H9 (cell line): ENCODE results near the gene PNKD. TPM values are rescaled to one million over a fixed set of nuclear protein-coding genes. Genes with fewer than 3 reads are reported as not detected.

Source experiments
- DNase-seq: peaks from one replicate; pipeline ENCODE4 v3.0.0-alpha.2; 2017
- H2AFZ ChIP-seq: one replicate; pipeline ENCODE4 v1.6.1; 2013; ENCODE audit warnings: mild to moderate bottlenecking, low read length, control low read depth, moderate library complexity
- H2AK5ac ChIP-seq: 2 replicates; pipeline ENCODE4 v1.6.1; 2013; ENCODE audit warnings: low read length, control low read depth, mixed read lengths; ENCODE audit not compliant: insufficient read length
- H2BK120ac ChIP-seq: one replicate; pipeline ENCODE4 v1.6.1; 2013; ENCODE audit warnings: low read depth, mild to moderate bottlenecking, low read length, control low read depth, inconsistent platforms; ENCODE audit not compliant: poor library complexity, severe bottlenecking
- H2BK12ac ChIP-seq: 2 replicates; pipeline ENCODE4 v1.6.1; 2013; ENCODE audit warnings: low read length, control low read depth, mixed read lengths, low read depth; ENCODE audit not compliant: insufficient read length
- H2BK15ac ChIP-seq: 2 replicates; pipeline ENCODE4 v1.6.1; 2013; ENCODE audit warnings: low read depth, low read length, control low read depth
- H2BK20ac ChIP-seq: one replicate; pipeline ENCODE4 v1.6.1; 2013; ENCODE audit warnings: low read depth, mild to moderate bottlenecking, low read length, control low read depth, inconsistent platforms; ENCODE audit not compliant: poor library complexity, severe bottlenecking
- H2BK5ac ChIP-seq: 2 replicates; pipeline ENCODE4 v1.6.1; 2013; ENCODE audit warnings: low read length, control low read depth, mixed read lengths; ENCODE audit not compliant: insufficient read length
- H3K14ac ChIP-seq: 2 replicates; pipeline ENCODE4 v1.6.1; 2013; ENCODE audit warnings: low read length, control low read depth; ENCODE audit not compliant: insufficient read depth
- H3K18ac ChIP-seq: 2 replicates; pipeline ENCODE4 v1.6.1; 2013; ENCODE audit warnings: low read depth, mild to moderate bottlenecking, mixed read lengths, low read length, control low read depth; ENCODE audit not compliant: insufficient read length
- H3K23ac ChIP-seq: 2 replicates; pipeline ENCODE4 v1.6.1; 2013; ENCODE audit warnings: low read length, control low read depth, mixed read lengths, low read depth; ENCODE audit not compliant: insufficient read length
- H3K23me2 ChIP-seq: 2 replicates; pipeline ENCODE4 v1.6.1; 2013; ENCODE audit warnings: low read depth, mild to moderate bottlenecking, mixed read lengths, low read length, control low read depth; ENCODE audit not compliant: insufficient read length, poor library complexity, severe bottlenecking
- H3K27ac ChIP-seq: 2 replicates; pipeline ENCODE4 v1.5.1; 2013; ENCODE audit warnings: low read length, control low read depth, mixed read lengths, low read depth; ENCODE audit not compliant: insufficient read length
- H3K27me3 ChIP-seq: 2 replicates; pipeline ENCODE4 v1.6.1; 2013; ENCODE audit warnings: low read length, control low read depth, inconsistent platforms; ENCODE audit not compliant: insufficient read depth
- H3K4ac ChIP-seq: 2 replicates; pipeline ENCODE4 v1.6.1; 2013; ENCODE audit warnings: low read depth, mild to moderate bottlenecking, control low read depth, inconsistent platforms, low read length, moderate library complexity
- H3K4me1 ChIP-seq: 2 replicates; pipeline ENCODE4 v1.6.1; 2013; ENCODE audit warnings: low read length, control low read depth, inconsistent platforms; ENCODE audit not compliant: insufficient read depth
- H3K4me2 ChIP-seq: 2 replicates; pipeline ENCODE4 v1.6.1; 2013; ENCODE audit warnings: low read length, control low read depth, mixed read lengths; ENCODE audit not compliant: insufficient read length, insufficient read depth
- H3K56ac ChIP-seq: 2 replicates; pipeline ENCODE4 v1.6.1; 2013; ENCODE audit warnings: low read depth, mild to moderate bottlenecking, mixed read lengths, low read length, control low read depth; ENCODE audit not compliant: insufficient read length
- H3K79me1 ChIP-seq: 2 replicates; pipeline ENCODE4 v1.6.1; 2013; ENCODE audit warnings: low read depth, mild to moderate bottlenecking, moderate library complexity, low read length, control low read depth, inconsistent platforms; ENCODE audit not compliant: insufficient read depth, poor library complexity, severe bottlenecking
- H3K79me2 ChIP-seq: 2 replicates; pipeline ENCODE4 v1.6.1; 2013; ENCODE audit warnings: low read length, control low read depth, inconsistent platforms; ENCODE audit not compliant: insufficient read depth
- H3K9ac ChIP-seq: 2 replicates; pipeline ENCODE4 v1.6.1; 2013; ENCODE audit warnings: low read length, control low read depth, mixed read lengths; ENCODE audit not compliant: insufficient read length; ENCODE audit errors: extremely low read depth
- H3K9me3 ChIP-seq: one replicate; pipeline ENCODE4 v1.6.1; 2013; ENCODE audit warnings: low read depth, low read length, inconsistent platforms; ENCODE audit not compliant: control insufficient read depth
- H3T11ph ChIP-seq: one replicate; pipeline ENCODE4 v1.6.1; 2013; ENCODE audit warnings: mild to moderate bottlenecking, low read length, control low read depth, inconsistent platforms
- H4K20me1 ChIP-seq: one replicate; pipeline ENCODE4 v1.6.1; 2013; ENCODE audit not compliant: control insufficient read depth, insufficient read length, insufficient read depth
- H4K5ac ChIP-seq: 2 replicates; pipeline ENCODE4 v1.6.1; 2013; ENCODE audit warnings: low read depth, mild to moderate bottlenecking, mixed read lengths, low read length, control low read depth; ENCODE audit not compliant: insufficient read length
- H4K8ac ChIP-seq: replicated peaks from 2 replicates; pipeline ENCODE4 v1.6.1; 2013; ENCODE audit warnings: low read length, control low read depth, mixed read lengths, low read depth; ENCODE audit not compliant: insufficient read length
- H4K91ac ChIP-seq: 2 replicates; pipeline ENCODE4 v1.6.1; 2013; ENCODE audit warnings: low read depth, mild to moderate bottlenecking, moderate library complexity, mixed read lengths, low read length, control low read depth; ENCODE audit not compliant: insufficient read length
- H3K27ac Mint-ChIP-seq, 3 experiments: 2 replicates in 2 of 3; 3 replicates in 1 of 3; pipeline ENCODE4 v1.8.0; 2020 to 2021; ENCODE audit warnings: mixed read lengths in 3 of 3, mild to moderate bottlenecking in 1 of 3, moderate library complexity in 1 of 3
- H3K27me3 Mint-ChIP-seq: 2 replicates; pipeline ENCODE4 v1.8.0; 2021; ENCODE audit warnings: low read depth, mild to moderate bottlenecking, moderate library complexity, mixed read lengths
- H3K36me3 Mint-ChIP-seq, 3 experiments: 2 replicates in 2 of 3; 3 replicates in 1 of 3; pipeline ENCODE4 v1.8.0; 2020 to 2021; ENCODE audit warnings: low read depth in 3 of 3, mixed read lengths in 3 of 3; ENCODE audit not compliant: insufficient read depth in 1 of 3
- H3K4me1 Mint-ChIP-seq, 2 experiments: 2 replicates each; pipeline ENCODE4 v1.8.0; 2020; ENCODE audit warnings: mixed read lengths in 2 of 2
- H3K4me3 Mint-ChIP-seq, 2 experiments: 2 replicates in 1 of 2; 3 replicates in 1 of 2; pipeline ENCODE4 v1.8.0; 2020 to 2021; ENCODE audit warnings: mild to moderate bottlenecking in 2 of 2, mixed read lengths in 2 of 2, moderate library complexity in 1 of 2
- H3K9me3 Mint-ChIP-seq, 2 experiments: 2 replicates in 1 of 2; 3 replicates in 1 of 2; pipeline ENCODE4 v1.8.0; 2020; ENCODE audit warnings: mild to moderate bottlenecking in 2 of 2, mixed read lengths in 2 of 2, moderate library complexity in 1 of 2
- CTCF ChIP-seq: fragments of 200-600 bp; sonication (generic); conservative IDR thresholded peaks from 3 replicates; pipeline ENCODE4 v1.8.0; 2021; ENCODE audit warnings: antibody characterized with exemption, mild to moderate bottlenecking
- WGBS: extraction: QIAGEN DNeasy Blood & Tissue Kit; methylation state at CpG from one replicate; pipeline ENCODE4 v1.1.7; 2013; ENCODE audit warnings: missing lambda C conversion rate, low lambda C conversion rate, mixed read lengths; ENCODE audit not compliant: insufficient read length; ENCODE audit errors: extremely low coverage; 5-methylcytosine and 5-hydroxymethylcytosine counted together
- total RNA-seq: library from RNA; stranded (reverse); gene quantifications from 2 replicates; pipeline ENCODE4 v1.2.1, GENCODE V29; 2021

PNKD gene
- total RNA-seq, 1 experiment from 2014 or later = 31.6 TPM

- no peak overlapping the region for H2BK20ac ChIP-seq
- no peaks in the 10 kb centered on the region for H3K79me2 ChIP-seq
- H3K4ac ChIP-seq = no peak overlapping the region
- peaks cover 5% of the 10 kb centered on the region; the same call in 1 of the 2 replicates for H3K4me1 ChIP-seq
- H3K14ac ChIP-seq = no peak overlapping the region
- no peaks in the 10 kb centered on the region for H3K9me3 ChIP-seq
- H2BK5ac ChIP-seq = no peak overlapping the region
- Mint-ChIP-seq H3K4me1 (peaks cover 58 to 60% of the 10 kb centered on the region in 2 experiments), H3K9me3 (no peaks in the 10 kb centered on the region), H3K36me3 (no peaks in the 10 kb centered on the region), H3K27me3 (peaks cover 1% of the 10 kb centered on the region), H3K4me3 (peak overlapping the region; percentile 36 to 61; a peak in 4 of 5 replicates), H3K27ac (no peak overlapping the region)
- H3K79me1 ChIP-seq = no peaks in the 10 kb centered on the region
- no peak overlapping the region for H2BK15ac ChIP-seq
- peaks cover 7% of the 10 kb centered on the region for H3K23me2 ChIP-seq
- TF ChIP-seq CTCF = no peak
- no peak overlapping the region for H2AK5ac ChIP-seq
- H2BK12ac ChIP-seq = no peak overlapping the region
- no peak overlapping the region for H4K91ac ChIP-seq
- H3K18ac ChIP-seq = no peak overlapping the region
- H3K23ac ChIP-seq = no peak overlapping the region
- H2BK120ac ChIP-seq = no peak overlapping the region
- H3K56ac ChIP-seq = no peak overlapping the region
- no peaks in the 10 kb centered on the region for H4K20me1 ChIP-seq
- no peak overlapping the region for H3K4me2 ChIP-seq
- WGBS = no CpG with 5 or more reads among the region's 12 CpGs
- no peak overlapping the region for H4K8ac ChIP-seq
- H4K5ac ChIP-seq = no peak overlapping the region
- H3K27me3 ChIP-seq = no peaks in the 10 kb centered on the region
- no peak overlapping the region for H3T11ph ChIP-seq
- H2AFZ ChIP-seq = no peak overlapping the region
- H3K27ac ChIP-seq = no peak overlapping the region
- no peak for DNase-seq
- H3K9ac ChIP-seq = no peak overlapping the region
These were observed 20.3 kb downstream of the PNKD start for GRCh38 chr2:218290316-218291261.
